Spinal cord (tissue), 10 donors: Measurements from ENCODE around the gene TMEM8B. TPM values are rescaled to one million over a fixed set of nuclear protein-coding genes. Genes with fewer than 3 reads are reported as not detected.

Experiments
- DNase-seq, 6 donors: peaks; one replicate each; pipeline versions ENCODE4 v3.0.0 to v3.0.0-alpha.2; 2013 to 2015; ENCODE audit warnings: low spot score in 6 of 6, low read depth in 4 of 6
- H3K27ac ChIP-seq: one replicate; pipeline ENCODE4 v1.5.1; 2013; ENCODE audit warnings: low read depth, low read length, control low read depth
- H3K27me3 ChIP-seq: one replicate; pipeline ENCODE4 v1.6.1; 2013; ENCODE audit warnings: low read length; ENCODE audit not compliant: control insufficient read depth, insufficient read depth
- H3K36me3 ChIP-seq: one replicate; pipeline ENCODE4 v1.6.1; 2013; ENCODE audit warnings: low read length; ENCODE audit not compliant: control insufficient read depth, insufficient read depth
- H3K4me1 ChIP-seq: one replicate; pipeline ENCODE4 v1.6.1; 2013; ENCODE audit warnings: low read length; ENCODE audit not compliant: control insufficient read depth, insufficient read depth
- H3K4me3 ChIP-seq: one replicate; pipeline ENCODE4 v1.5.1; 2013; ENCODE audit warnings: low read depth, low read length, control low read depth
- H3K9me3 ChIP-seq: one replicate; pipeline ENCODE4 v1.6.1; 2013; ENCODE audit warnings: low read length; ENCODE audit not compliant: control insufficient read depth, insufficient read depth
- WGBS: methylation state at CpG from one replicate; pipeline ENCODE4 v1.1.5; 2013; ENCODE audit warnings: missing lambda C conversion rate; ENCODE audit not compliant: insufficient coverage; 5-methylcytosine and 5-hydroxymethylcytosine counted together
- long read RNA-seq, 4 donors: transcript quantifications; one replicate each; lab custom pipeline, GENCODE V29; 2026
- polyA plus RNA-seq, 2 donors: library from polyadenylated mRNA; unstranded; fragments of 120-200 nt; gene quantifications; one replicate each; pipeline ENCODE4 v1.2.1, GENCODE V29; 2013; ENCODE audit not compliant: insufficient read length in 2 of 2
- total RNA-seq, 2 donors: library from RNA; depleted of rRNA in 1 of 2; stranded (reverse); fragments of 120-200 nt in 1 of 2; fragments of >200 nt in 1 of 2; gene quantifications; one replicate each; pipeline versions ENCODE4 v1.2.3 to v1.2.4, GENCODE V29; 2013 to 2014
- donor health status: healthy.

TMEM8B gene
- 1 to 10 TPM; 7.3 to 10.0 TPM for total RNA-seq
- polyA plus RNA-seq = 10 to 100 TPM; 58.1 to 58.8 TPM
- long read RNA-seq, donor 1 = 0 reads
- long read RNA-seq, donor 2, partial matches to known transcripts = 5 of 5 reads
- long read RNA-seq, donor 2, other reads (novel, unspliced or antisense) = 0 of 5 reads
- long read RNA-seq, donor 3, partial matches to known transcripts = 5 of 5 reads
- long read RNA-seq, donor 3, other reads (novel, unspliced or antisense) = 0 of 5 reads
- long read RNA-seq, donor 4, partial matches to known transcripts = 125 of 235 reads
- long read RNA-seq, donor 4, other reads (novel, unspliced or antisense) = 110 of 235 reads

- H3K27ac ChIP-seq = peak within 1 kb of the TSS; percentile 87
- peak within 1 kb of the TSS; percentile 67 for H3K4me3 ChIP-seq
- H3K36me3 ChIP-seq = no peaks in the 10 kb centered on the region
- H3K9me3 ChIP-seq = no peaks in the 10 kb centered on the region
- WGBS = under 1% methylated on average over 49 of the region's 53 CpGs
- no peaks in the 10 kb centered on the region for H3K27me3 ChIP-seq
- peak; percentile 75 to 98 (median 92) for DNase-seq
- peaks cover 34% of the 10 kb centered on the region for H3K4me1 ChIP-seq
Measured at GRCh38 chr9:35829084-35829763, at the start of gene TMEM8B. Gene TMEM8B (plus strand): TSS chr9:35829228. CDS start chr9:35829448, 220 bp downstream.

GRCh38 chr9:35781066-35781465 is 48.0 kb upstream of the TMEM8B start:
- Histone ChIP-seq H3K36me3 (peaks cover 6% of the 10 kb centered on the region), H3K4me1 (no peaks in the 10 kb centered on the region), H3K4me3 (no peak overlapping the region), H3K9me3 (no peaks in the 10 kb centered on the region), H3K27me3 (no peaks in the 10 kb centered on the region), H3K27ac (no peak overlapping the region)
- no peak for DNase-seq
- WGBS = no CpG with 5 or more reads among the region's 2 CpGs

GRCh38 chr9:35783418-35783817 is 45.6 kb upstream of the TMEM8B start:
- Histone ChIP-seq H3K4me3 (no peak overlapping the region), H3K4me1 (no peaks in the 10 kb centered on the region), H3K27me3 (no peaks in the 10 kb centered on the region), H3K9me3 (no peaks in the 10 kb centered on the region), H3K27ac (no peak overlapping the region), H3K36me3 (peaks cover 11% of the 10 kb centered on the region)
- no peak for DNase-seq

GRCh38 chr9:35789541-35789940 is 39.5 kb upstream of the TMEM8B start:
- no peak overlapping the region for H3K27ac ChIP-seq
- peak in 1 of 6 donors; percentile 12 for DNase-seq
- no peaks in the 10 kb centered on the region for H3K9me3 ChIP-seq
- H3K4me1 ChIP-seq = peaks cover 36% of the 10 kb centered on the region
- no CpG with 5 or more reads among the region's 2 CpGs for WGBS
- H3K36me3 ChIP-seq = peaks cover 27% of the 10 kb centered on the region
- no peak overlapping the region for H3K4me3 ChIP-seq
- H3K27me3 ChIP-seq = no peaks in the 10 kb centered on the region

- Histone ChIP-seq H3K4me1 (peaks cover 36% of the 10 kb centered on the region), H3K27ac (no peak overlapping the region), H3K27me3 (no peaks in the 10 kb centered on the region), H3K4me3 (no peak overlapping the region), H3K36me3 (peaks cover 25% of the 10 kb centered on the region), H3K9me3 (no peaks in the 10 kb centered on the region)
- no peak for DNase-seq
- 36% methylated on average over 3 of the region's 4 CpGs for WGBS
Measured at GRCh38 chr9:35790025-35790384, 39.0 kb upstream of the TMEM8B start.

GRCh38 chr9:35790385-35791296 is 38.4 kb upstream of the TMEM8B start:
- Histone ChIP-seq H3K4me3 (peak overlapping the region; percentile 26), H3K4me1 (peaks cover 36% of the 10 kb centered on the region), H3K27ac (peak overlapping the region; percentile 4), H3K9me3 (no peaks in the 10 kb centered on the region), H3K27me3 (no peaks in the 10 kb centered on the region), H3K36me3 (peaks cover 22% of the 10 kb centered on the region)
- WGBS = 24% methylated on average over 28 of the region's 37 CpGs
- peak in 5 of 6 donors; percentile 73 to 97 (median 78) for DNase-seq

GRCh38 chr9:35791297-35791921 is 37.6 kb upstream of the TMEM8B start, which contains the start of gene NPR2:
Gene NPR2 (plus strand): TSS chr9:35791591. CDS start chr9:35792409, 818 bp downstream.
- Histone ChIP-seq H3K36me3 (peaks cover 21% of the 10 kb centered on the region), H3K27me3 (no peaks in the 10 kb centered on the region), H3K4me1 (peaks cover 36% of the 10 kb centered on the region), H3K4me3 (peak within 1 kb of the TSS; percentile 56), H3K9me3 (no peaks in the 10 kb centered on the region), H3K27ac (peak within 1 kb of the TSS; percentile 4)
- WGBS = 2% methylated on average over 46 of the region's 64 CpGs
- peak in 2 of 6 donors; percentile 42 to 62 for DNase-seq

GRCh38 chr9:35792024-35792813 is 36.8 kb upstream of the TMEM8B start:
- H3K4me1 ChIP-seq = peaks cover 36% of the 10 kb centered on the region
- no peaks in the 10 kb centered on the region for H3K9me3 ChIP-seq
- H3K36me3 ChIP-seq = peaks cover 19% of the 10 kb centered on the region
- no peak for DNase-seq
- 85% methylated on average over 28 of the region's 34 CpGs for WGBS
- peak overlapping the region; percentile 56 for H3K4me3 ChIP-seq
- H3K27ac ChIP-seq = no peak overlapping the region
- H3K27me3 ChIP-seq = no peaks in the 10 kb centered on the region
